ENCODE measurements around the gene LYRM1. TPM values are rescaled to one million over a fixed set of nuclear protein-coding genes. Genes with fewer than 3 reads are reported as not detected.
"Not testable (repeated sequence)": the region's sequence is repeated elsewhere in the genome, so short reads cannot be mapped to it uniquely, and the experiment has no call there.

LYRM1 gene
- total RNA-seq, 2 donors from 2014 or later: 26.1 to 64.5 TPM

DNA sequence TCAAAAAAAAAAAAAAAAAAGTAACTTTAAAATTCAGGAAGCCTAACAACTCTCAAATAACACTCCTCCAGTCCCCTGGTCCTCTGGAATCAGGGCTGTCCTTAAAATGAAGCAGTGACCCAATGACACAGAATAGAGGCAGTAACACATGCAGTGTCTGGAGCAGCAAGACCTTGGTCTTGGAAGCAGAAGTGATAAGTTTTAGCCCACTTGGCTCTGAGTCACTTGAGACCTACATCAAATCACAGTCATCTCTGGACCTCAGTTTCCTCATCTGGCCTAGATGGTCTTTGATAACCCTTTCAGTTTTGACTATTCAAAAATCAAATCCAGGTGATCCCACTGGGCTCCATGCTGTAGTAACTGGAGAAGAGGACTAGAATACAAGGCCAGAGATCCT, 39.0 kb downstream of the LYRM1 start:
- H3K27me3 ChIP-seq (replicated peaks; ENCODE audit: insufficient read depth): no peaks in the 10 kb centered on the region
- intact Hi-C loops (cut with DNase I): no loop called here
- H3K36me3 ChIP-seq: no peaks in the 10 kb centered on the region
- no peak overlapping the region for H3K27ac ChIP-seq
- H3K9me3 ChIP-seq: no peaks in the 10 kb centered on the region
- H3K4me1 ChIP-seq (replicated peaks): no peaks in the 10 kb centered on the region
- DNase-seq (ENCODE audit: low spot score): no peak
- H3K4me3 ChIP-seq: no peak overlapping the region
- TF ChIP-seq CTCF (IDR thresholded peaks at IDR 0.05) (no peak), POLR2AphosphoS5 (IDR thresholded peaks at IDR 0.05) (no peak), POLR2A (IDR thresholded peaks at IDR 0.05) (no peak)

GRCh38 chr16:20940871-20941635, 40.5 kb downstream of the LYRM1 start:
- 85% methylated on average over 6 of the region's 6 CpGs for WGBS
- TF ChIP-seq POLR2AphosphoS5 (IDR thresholded peaks at IDR 0.05) (no peak), CTCF (IDR thresholded peaks at IDR 0.05) (no peak)
- intact Hi-C loops (cut with DNase I): no loop called here
- no peaks in the 10 kb centered on the region for H3K9me3 ChIP-seq
- no peak overlapping the region for H3K27ac ChIP-seq
- no peaks in the 10 kb centered on the region for H3K27me3 ChIP-seq (replicated peaks; ENCODE audit: insufficient read depth)
- DNase-seq (ENCODE audit: low spot score): no peak
- no peak overlapping the region for H3K4me3 ChIP-seq
- H3K36me3 ChIP-seq: no peaks in the 10 kb centered on the region
- no peaks in the 10 kb centered on the region for H3K4me1 ChIP-seq (replicated peaks)

DNA sequence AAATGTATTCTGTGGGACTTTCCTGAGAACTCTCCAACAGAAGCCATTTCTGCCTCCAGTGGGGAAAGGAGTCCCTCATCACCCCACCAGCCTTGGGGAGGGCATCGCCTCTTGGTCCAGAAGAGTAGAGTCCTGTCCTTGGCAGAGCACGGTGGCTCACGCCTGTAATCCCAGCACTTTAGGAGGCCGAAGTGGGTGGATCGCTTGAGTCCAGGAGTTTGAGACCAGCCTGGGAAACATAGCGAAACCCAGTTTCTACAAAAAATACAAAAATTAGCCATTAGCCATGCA, 41.0 kb downstream of the LYRM1 start:
- Histone ChIP-seq H3K36me3 (no peaks in the 10 kb centered on the region), H3K27ac (no peak overlapping the region), H3K27me3 (replicated peaks; ENCODE audit: insufficient read depth) (no peaks in the 10 kb centered on the region), H3K9me3 (no peaks in the 10 kb centered on the region), H3K4me3 (no peak overlapping the region), H3K4me1 (replicated peaks) (no peaks in the 10 kb centered on the region)
- no peak for TF ChIP-seq POLR2A (IDR thresholded peaks at IDR 0.05)
- no peak for TF ChIP-seq POLR2AphosphoS5 (IDR thresholded peaks at IDR 0.05)
- TF ChIP-seq CTCF (IDR thresholded peaks at IDR 0.05): no peak
- 99% methylated on average over 6 of the region's 6 CpGs for WGBS
- intact Hi-C loops (cut with DNase I): no loop called here
- no peak for DNase-seq (ENCODE audit: low spot score)

- no peak for TF ChIP-seq POLR2AphosphoS5 (IDR thresholded peaks at IDR 0.05)
- TF ChIP-seq CTCF (IDR thresholded peaks at IDR 0.05): no peak
- no peak for TF ChIP-seq POLR2A (IDR thresholded peaks at IDR 0.05)
These were observed 41.7 kb downstream of the LYRM1 start for GRCh38 chr16:20942256-20942655.

DNA sequence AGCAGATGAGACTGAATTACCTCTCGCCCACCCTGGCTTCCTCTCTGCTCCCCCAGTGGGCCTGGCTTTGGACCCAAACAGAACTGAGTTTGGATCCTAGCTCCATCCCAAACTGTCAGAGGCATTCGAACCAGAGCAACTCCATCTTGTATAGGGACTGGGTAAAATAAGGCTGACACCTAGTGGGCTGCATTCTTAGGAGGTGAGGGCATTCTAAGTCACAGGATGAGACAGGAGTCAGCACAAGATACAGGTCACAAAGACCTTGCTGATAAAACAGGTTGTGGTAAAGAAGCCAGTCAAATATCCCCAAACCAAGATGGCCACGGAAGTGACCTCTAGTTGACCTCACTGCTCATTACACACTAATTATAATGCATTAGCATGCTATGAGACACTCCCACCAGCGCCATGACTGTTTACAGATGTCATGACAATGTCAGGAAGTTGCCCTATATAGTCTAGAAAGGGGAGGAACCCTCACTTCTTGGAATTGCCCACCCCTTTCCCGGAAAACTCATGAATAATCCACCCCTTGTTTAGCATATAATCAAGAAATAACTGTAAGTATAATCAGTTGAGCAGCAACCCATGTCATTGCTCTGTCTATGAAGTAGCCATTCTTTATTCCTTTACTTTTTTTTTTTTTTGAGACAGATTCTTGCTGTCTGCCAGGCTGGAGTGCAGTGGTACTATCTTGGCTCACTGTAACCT, 44.4 kb downstream of the LYRM1 start:
- Histone ChIP-seq H3K4me1 (replicated peaks) (no peaks in the 10 kb centered on the region), H3K27ac (no peak overlapping the region), H3K4me3 (no peak overlapping the region), H3K36me3 (no peaks in the 10 kb centered on the region), H3K27me3 (replicated peaks; ENCODE audit: insufficient read depth) (no peaks in the 10 kb centered on the region), H3K9me3 (no peaks in the 10 kb centered on the region)
- DNase-seq (ENCODE audit: low spot score): no peak
- WGBS: 87% methylated on average over 5 of the region's 5 CpGs
- TF ChIP-seq CTCF (IDR thresholded peaks at IDR 0.05) (no peak), POLR2A (IDR thresholded peaks at IDR 0.05) (no peak), POLR2AphosphoS5 (IDR thresholded peaks at IDR 0.05) (no peak)
- intact Hi-C loops (cut with DNase I): no loop called here

More at GRCh38 chr16:20942256-20942655, 41.7 kb downstream of the LYRM1 start:
- Histone ChIP-seq H3K27ac (no peak overlapping the region), H3K36me3 (no peaks in the 10 kb centered on the region), H3K4me1 (replicated peaks) (no peaks in the 10 kb centered on the region), H3K27me3 (replicated peaks; ENCODE audit: insufficient read depth) (no peaks in the 10 kb centered on the region), H3K4me3 (no peak overlapping the region), H3K9me3 (no peaks in the 10 kb centered on the region)
- intact Hi-C loops (cut with DNase I): no loop called here
- WGBS: 69% methylated on average over 4 of the region's 4 CpGs
- DNase-seq (ENCODE audit: low spot score): no peak

- DNase-seq (ENCODE audit: low spot score); H3K27me3 ChIP-seq (replicated peaks; ENCODE audit: insufficient read depth); H3K9me3 ChIP-seq; H3K4me3 ChIP-seq; H3K4me1 ChIP-seq (replicated peaks); intact Hi-C loops (cut with DNase I); H3K36me3 ChIP-seq; H3K27ac ChIP-seq: not testable (repeated sequence)
- 97% methylated on average over 11 of the region's 11 CpGs for WGBS
These were observed 45.0 kb downstream of the LYRM1 start for GRCh38 chr16:20945575-20945875.
